DOHH2 (cell line): Measurements from ENCODE around the gene PLA2G3.
"Not testable (repeated sequence)": the region's sequence is repeated elsewhere in the genome, so short reads cannot be mapped to it uniquely, and the experiment has no call there.

ENCODE experiments used
- H3F3A ChIP-seq: fragments of 200-600 bp; sonication (generic), shearing (Covaris generic); 2 replicates; pipeline ENCODE4 v1.6.0; 2016; ENCODE audit warnings: antibody characterized with exemption, mild to moderate bottlenecking; ENCODE audit not compliant: control insufficient read depth, insufficient read depth
- H3K27ac ChIP-seq: fragments of 200-600 bp; sonication (generic); 2 replicates; pipeline ENCODE4 v1.5.1; 2014; ENCODE audit warnings: low read depth, mild to moderate bottlenecking, low read length, moderate library complexity
- H3K27me3 ChIP-seq: fragments of 200-600 bp; sonication (generic); 2 replicates; pipeline ENCODE4 v1.6.1; 2014; ENCODE audit warnings: mild to moderate bottlenecking, low read length, mixed read lengths; ENCODE audit not compliant: control insufficient read depth
- H3K36me3 ChIP-seq: fragments of 200-600 bp; sonication (generic); 2 replicates; pipeline ENCODE4 v1.6.1; 2014; ENCODE audit warnings: mild to moderate bottlenecking, low read length, moderate library complexity, mixed read lengths; ENCODE audit not compliant: control insufficient read depth
- H3K4me1 ChIP-seq: fragments of 200-600 bp; sonication (generic); 2 replicates; pipeline ENCODE4 v1.6.1; 2014; ENCODE audit warnings: mild to moderate bottlenecking, low read length, mixed read lengths; ENCODE audit not compliant: control insufficient read depth
- H3K4me2 ChIP-seq: fragments of 200-600 bp; sonication (generic); 2 replicates; pipeline ENCODE4 v1.6.0; 2014; ENCODE audit warnings: mild to moderate bottlenecking, low read length, moderate library complexity
- H3K4me3 ChIP-seq: fragments of 200-600 bp; sonication (generic); 2 replicates; pipeline ENCODE4 v1.5.1; 2014; ENCODE audit warnings: mild to moderate bottlenecking, low read length, mixed read lengths
- H3K79me2 ChIP-seq: fragments of 200-600 bp; sonication (generic); 2 replicates; pipeline ENCODE4 v1.6.1; 2014; ENCODE audit warnings: mild to moderate bottlenecking, low read length, mixed read lengths; ENCODE audit not compliant: control insufficient read depth
- H3K9me2 ChIP-seq: fragments of 200-600 bp; sonication (generic); replicated peaks from 2 replicates; pipeline ENCODE4 v1.6.1; 2014; ENCODE audit warnings: mild to moderate bottlenecking, low read length, mixed read lengths; ENCODE audit not compliant: control insufficient read depth
- H3K9me3 ChIP-seq: fragments of 200-600 bp; sonication (generic); 2 replicates; pipeline ENCODE4 v1.6.1; 2014; ENCODE audit warnings: antibody characterized with exemption, low read length, mixed read lengths; ENCODE audit not compliant: control insufficient read depth, insufficient read depth
- H4K20me1 ChIP-seq: fragments of 200-600 bp; sonication (generic); 2 replicates; pipeline ENCODE4 v1.6.0; 2014; ENCODE audit warnings: low read depth, mild to moderate bottlenecking, antibody characterized with exemption, low read length, moderate library complexity; ENCODE audit not compliant: control insufficient read depth, insufficient read depth
- CTCF ChIP-seq: fragments of 200-600 bp; sonication (generic); IDR thresholded peaks from one replicate; pipeline ENCODE4 v1.5.1; 2014; ENCODE audit warnings: antibody characterized with exemption, mild to moderate bottlenecking, low read depth, low read length; ENCODE audit not compliant: poor library complexity, severe bottlenecking
- EZH2phosphoT487 ChIP-seq: fragments of 200-600 bp; sonication (generic); IDR thresholded peaks from 2 replicates; pipeline ENCODE4 v1.6.1; 2017; ENCODE audit warnings: borderline replicate concordance, mild to moderate bottlenecking, antibody characterized with exemption, low read length, moderate library complexity, mixed read lengths

The PLA2G3 gene

GRCh38 chr22:31177420-31178162 lies 37.3 kb upstream of the PLA2G3 start:
- no peak overlapping the region for H3K4me2 ChIP-seq
- 0 out of 2 replicates have a peak, but pooled peaks cover 3% of the 10 kb centered on the region for H3K4me1 ChIP-seq
- no peak for TF ChIP-seq CTCF
- TF ChIP-seq EZH2phosphoT487: no peak
- peaks cover 2% of the 10 kb centered on the region; the same call in 1 of the 2 replicates for H3K36me3 ChIP-seq
- no peak overlapping the region for H3K4me3 ChIP-seq
- H4K20me1 ChIP-seq: no peaks in the 10 kb centered on the region
- no peaks in the 10 kb centered on the region for H3K27me3 ChIP-seq
- peaks cover 15% of the 10 kb centered on the region for H3K79me2 ChIP-seq
- H3F3A ChIP-seq: no peaks in the 10 kb centered on the region
- H3K9me3 ChIP-seq: no peaks in the 10 kb centered on the region
- no peaks in the 10 kb centered on the region for H3K9me2 ChIP-seq
- H3K27ac ChIP-seq: no peak overlapping the region

- H3K27ac ChIP-seq: no peak overlapping the region
- H3K9me2 ChIP-seq: no peaks in the 10 kb centered on the region
- TF ChIP-seq CTCF (no peak), EZH2phosphoT487 (no peak)
- H3K4me2 ChIP-seq: no peak overlapping the region
- H3F3A ChIP-seq: no peaks in the 10 kb centered on the region
- H3K4me1 ChIP-seq: 0 out of 2 replicates have a peak, but pooled peaks cover 3% of the 10 kb centered on the region
- no peak overlapping the region for H3K4me3 ChIP-seq
- H4K20me1 ChIP-seq: no peaks in the 10 kb centered on the region
- peaks cover 15% of the 10 kb centered on the region for H3K79me2 ChIP-seq
- H3K36me3 ChIP-seq: peaks cover 2% of the 10 kb centered on the region; the same call in 1 of the 2 replicates
- no peaks in the 10 kb centered on the region for H3K27me3 ChIP-seq
- H3K9me3 ChIP-seq: no peaks in the 10 kb centered on the region
These were observed 36.6 kb upstream of the PLA2G3 start for GRCh38 chr22:31176923-31177322.

GRCh38 chr22:31173386-31174145 lies 33.3 kb upstream of the PLA2G3 start:
- Histone ChIP-seq H3K79me2 (peaks cover 20% of the 10 kb centered on the region), H3K4me3 (no peak overlapping the region), H3K27me3 (no peaks in the 10 kb centered on the region), H3K4me2 (no peak overlapping the region), H3K4me1 (peaks cover 12% of the 10 kb centered on the region; the same call in 1 of the 2 replicates), H3K9me3 (no peaks in the 10 kb centered on the region), H3K36me3 (no peaks in the 10 kb centered on the region), H3F3A (no peaks in the 10 kb centered on the region), H3K27ac (no peak overlapping the region), H4K20me1 (no peaks in the 10 kb centered on the region), H3K9me2 (no peaks in the 10 kb centered on the region)
- TF ChIP-seq EZH2phosphoT487 (no peak), CTCF (no peak)

GRCh38 chr22:31171734-31172133 lies 31.4 kb upstream of the PLA2G3 start:
- H3K27ac ChIP-seq, H3K4me2 ChIP-seq: not testable (repeated sequence)
- H3K79me2 ChIP-seq: peaks cover 27% of the 10 kb centered on the region

More at GRCh38 chr22:31171734-31172133, 31.4 kb upstream of the PLA2G3 start:
- not testable (repeated sequence) for H3K27me3 ChIP-seq, H3K9me3 ChIP-seq, H3K9me2 ChIP-seq, H4K20me1 ChIP-seq, H3F3A ChIP-seq, H3K4me3 ChIP-seq, H3K36me3 ChIP-seq
- H3K4me1 ChIP-seq: peaks cover 16% of the 10 kb centered on the region; the same call in 1 of the 2 replicates
